Suppressor macrophage treated with lipopolysaccharide for 1 hour (primary cell): ENCODE data around the gene PPP4R1.
"Not testable (repeated sequence)": the region's sequence is repeated elsewhere in the genome, so short reads cannot be mapped to it uniquely, and the experiment has no call there.

Source experiments
- DNase-seq, 3 donors: peaks; one replicate each; pipeline ENCODE4 v3.0.0-alpha.2; 2020 to 2022

PPP4R1 gene

GRCh38 chr18:9614401-9615279 lies at the start of gene PPP4R1:
TSS of gene PPP4R1 (minus strand) at chr18:9614559. CDS start at chr18:9614484, 75 bp downstream.
- peak; percentile 81 to 94 (median 86) for DNase-seq

- no peak for DNase-seq
These were observed 49.0 kb upstream of the PPP4R1 start for GRCh38 chr18:9663377-9663776.

- no peak for DNase-seq
These were observed 47.2 kb upstream of the PPP4R1 start for GRCh38 chr18:9661564-9661963.

GRCh38 chr18:9659499-9660375 lies 45.4 kb upstream of the PPP4R1 start:
- DNase-seq, result no peak

GRCh38 chr18:9658087-9658641 lies 43.8 kb upstream of the PPP4R1 start:
- no peak for DNase-seq

GRCh38 chr18:9655232-9655767 lies 40.9 kb upstream of the PPP4R1 start:
- DNase-seq, result no peak

- DNase-seq, result no peak
These were observed 39.0 kb upstream of the PPP4R1 start for GRCh38 chr18:9653390-9653789.

GRCh38 chr18:9649164-9649540 lies 34.8 kb upstream of the PPP4R1 start:
- no peak for DNase-seq

GRCh38 chr18:9648431-9649163 lies 34.2 kb upstream of the PPP4R1 start:
- peak in 1 of 3 donors; percentile 26 for DNase-seq

GRCh38 chr18:9647496-9648323 lies 33.4 kb upstream of the PPP4R1 start:
- DNase-seq, result peak in 1 of 3 donors; percentile 20

GRCh38 chr18:9643549-9643948 lies 29.2 kb upstream of the PPP4R1 start:
- no peak for DNase-seq

- DNase-seq, result no peak
These were observed 28.6 kb upstream of the PPP4R1 start for GRCh38 chr18:9642799-9643462.

GRCh38 chr18:9641081-9641480 lies 26.7 kb upstream of the PPP4R1 start:
- DNase-seq, result not testable (repeated sequence)

- no peak for DNase-seq
These were observed 24.5 kb upstream of the PPP4R1 start for GRCh38 chr18:9638886-9639285.

GRCh38 chr18:9637036-9637767 lies 22.8 kb upstream of the PPP4R1 start:
- no peak for DNase-seq

- DNase-seq, result no peak
These were observed 20.5 kb upstream of the PPP4R1 start for GRCh38 chr18:9634856-9635255.

GRCh38 chr18:9631814-9632496 lies 17.6 kb upstream of the PPP4R1 start:
- DNase-seq, result no peak

GRCh38 chr18:9630444-9630843 lies 16.1 kb upstream of the PPP4R1 start:
- no peak for DNase-seq

- DNase-seq, result peak in 2 of 3 donors; percentile 20 to 27
These were observed 15.3 kb upstream of the PPP4R1 start for GRCh38 chr18:9629709-9630108.

GRCh38 chr18:9628984-9629383 lies 14.6 kb upstream of the PPP4R1 start:
- no peak for DNase-seq
